ENCODE measurements around the gene CHMP1B.
"Not testable (repeated sequence)": the region's sequence is repeated elsewhere in the genome, so short reads cannot be mapped to it uniquely, and the experiment has no call there.

The CHMP1B gene

DNA sequence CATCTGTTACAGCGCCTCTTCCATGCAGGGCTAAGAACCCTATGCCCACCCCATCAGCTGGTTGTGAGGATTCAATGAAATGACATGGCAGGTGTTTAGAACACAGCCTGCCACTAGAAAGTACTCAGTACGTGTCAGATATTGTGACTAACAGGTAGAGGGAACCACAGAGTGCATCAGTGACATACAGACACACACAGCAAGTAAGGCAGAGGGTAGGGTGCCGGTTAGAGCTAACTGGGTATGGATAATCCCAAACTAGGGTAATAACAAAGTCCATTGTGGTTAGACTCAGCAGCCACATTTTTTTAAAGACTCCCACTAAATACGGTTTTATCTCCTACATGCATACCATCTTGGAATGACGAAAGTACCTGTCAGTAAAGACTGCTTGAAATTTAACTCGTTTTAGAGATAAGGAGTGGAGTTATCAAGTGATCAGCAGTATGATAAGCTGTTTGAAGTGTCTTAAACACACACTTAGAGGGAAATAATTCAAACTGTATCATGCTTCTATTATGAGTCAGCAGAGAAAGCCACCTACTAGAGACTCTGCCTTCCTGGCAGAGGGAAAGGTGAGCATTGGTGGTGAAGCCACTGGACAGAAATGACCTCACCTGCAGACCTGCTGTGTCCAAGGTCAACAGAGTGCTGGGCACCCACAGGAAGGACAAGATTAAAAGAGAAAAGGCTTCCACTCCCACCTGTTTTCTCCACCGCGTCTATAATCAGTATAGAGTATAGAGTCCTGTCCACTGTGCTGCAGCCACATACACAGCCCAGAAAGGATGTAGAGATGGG, 36.3 kb downstream of the CHMP1B start:
- POLR2A ChIA-PET, result no interaction called here
- TF ChIP-seq, protein P1, sequence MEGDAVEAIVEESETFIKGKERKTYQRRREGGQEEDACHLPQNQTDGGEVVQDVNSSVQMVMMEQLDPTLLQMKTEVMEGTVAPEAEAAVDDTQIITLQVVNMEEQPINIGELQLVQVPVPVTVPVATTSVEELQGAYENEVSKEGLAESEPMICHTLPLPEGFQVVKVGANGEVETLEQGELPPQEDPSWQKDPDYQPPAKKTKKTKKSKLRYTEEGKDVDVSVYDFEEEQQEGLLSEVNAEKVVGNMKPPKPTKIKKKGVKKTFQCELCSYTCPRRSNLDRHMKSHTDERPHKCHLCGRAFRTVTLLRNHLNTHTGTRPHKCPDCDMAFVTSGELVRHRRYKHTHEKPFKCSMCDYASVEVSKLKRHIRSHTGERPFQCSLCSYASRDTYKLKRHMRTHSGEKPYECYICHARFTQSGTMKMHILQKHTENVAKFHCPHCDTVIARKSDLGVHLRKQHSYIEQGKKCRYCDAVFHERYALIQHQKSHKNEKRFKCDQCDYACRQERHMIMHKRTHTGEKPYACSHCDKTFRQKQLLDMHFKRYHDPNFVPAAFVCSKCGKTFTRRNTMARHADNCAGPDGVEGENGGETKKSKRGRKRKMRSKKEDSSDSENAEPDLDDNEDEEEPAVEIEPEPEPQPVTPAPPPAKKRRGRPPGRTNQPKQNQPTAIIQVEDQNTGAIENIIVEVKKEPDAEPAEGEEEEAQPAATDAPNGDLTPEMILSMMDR (IDR thresholded peaks at IDR 0.05; ENCODE audit: control extremely low read depth, extremely low read depth, low read depth, missing control alignments), result no peak
- CTCF ChIA-PET, result no interaction called here
- no peak for DNase-seq (ENCODE audit: extremely low spot score)

DNA sequence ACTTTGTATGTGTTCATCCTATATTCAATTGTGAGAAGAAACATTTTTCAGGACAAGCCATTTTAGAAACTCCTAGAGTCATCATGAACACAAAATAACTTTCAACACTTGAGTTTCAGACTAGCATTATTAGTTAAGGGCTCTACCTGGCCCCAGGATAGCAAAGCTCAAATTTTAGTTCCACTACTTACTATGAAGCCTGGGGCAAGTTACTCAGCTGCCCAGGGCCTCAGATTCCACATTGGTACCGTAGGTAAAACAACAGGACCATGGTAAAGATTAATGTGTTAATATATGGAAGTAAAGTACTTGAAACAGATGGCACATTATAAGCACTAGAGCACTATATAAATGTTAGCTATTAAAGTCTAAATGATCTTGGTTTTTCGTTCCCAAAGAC, 37.5 kb downstream of the CHMP1B start:
- TF ChIP-seq, protein P1 (IDR thresholded peaks at IDR 0.05; ENCODE audit: control extremely low read depth, extremely low read depth, low read depth, missing control alignments), result no peak
- CTCF ChIA-PET, result no interaction called here
- POLR2A ChIA-PET, result no interaction called here
- no peak for DNase-seq (ENCODE audit: extremely low spot score)

DNA sequence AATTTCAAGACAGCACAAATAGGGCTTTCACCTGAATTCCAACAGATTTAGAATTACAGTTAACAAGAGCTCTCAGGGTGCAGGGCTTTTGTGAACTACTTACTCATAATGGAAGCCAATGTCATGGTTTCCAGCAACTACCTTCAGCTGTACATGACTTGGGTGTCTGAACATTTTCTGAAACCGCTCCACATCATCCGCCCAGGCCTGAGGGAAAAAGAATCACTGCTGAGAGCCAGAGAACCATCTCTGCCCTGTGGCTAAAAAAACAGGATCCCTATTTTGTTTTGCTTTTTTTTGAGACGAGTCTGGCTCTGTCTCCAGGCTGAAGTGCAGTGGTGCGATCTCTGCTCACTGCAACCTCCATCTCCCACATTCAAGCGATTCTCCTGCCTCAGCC, 38.1 kb downstream of the CHMP1B start:
- POLR2A ChIA-PET, result no interaction called here
- CTCF ChIA-PET, result no interaction called here
- DNase-seq (ENCODE audit: extremely low spot score), result no peak
- TF ChIP-seq, protein P1 (IDR thresholded peaks at IDR 0.05; ENCODE audit: control extremely low read depth, extremely low read depth, low read depth, missing control alignments), result no peak

DNA sequence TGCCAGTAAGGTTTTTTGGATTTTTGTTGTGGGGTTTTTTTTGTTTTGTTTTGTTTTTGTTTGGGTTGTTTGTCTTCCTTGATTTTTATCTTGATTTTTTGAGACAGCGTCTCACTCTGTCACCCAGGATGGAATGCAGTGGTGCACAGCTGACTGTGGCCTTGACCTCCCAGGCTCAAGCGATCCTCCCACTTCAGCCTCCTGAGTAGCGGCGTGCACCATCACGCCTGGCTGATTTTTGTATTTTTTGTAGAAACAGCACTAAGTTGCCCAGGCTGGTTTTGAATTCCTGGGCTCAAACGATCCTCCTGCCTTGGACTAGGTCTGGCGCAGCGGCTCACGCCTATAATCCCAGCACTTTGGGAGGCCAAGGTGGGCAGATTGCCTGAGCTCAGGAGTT, 40.5 kb downstream of the CHMP1B start:
- ChIA-PET CTCF (no interaction called here), POLR2A (no interaction called here)
- DNase-seq (ENCODE audit: extremely low spot score), result no peak
- TF ChIP-seq, protein P1 (IDR thresholded peaks at IDR 0.05; ENCODE audit: control extremely low read depth, extremely low read depth, low read depth, missing control alignments), result no peak

DNA sequence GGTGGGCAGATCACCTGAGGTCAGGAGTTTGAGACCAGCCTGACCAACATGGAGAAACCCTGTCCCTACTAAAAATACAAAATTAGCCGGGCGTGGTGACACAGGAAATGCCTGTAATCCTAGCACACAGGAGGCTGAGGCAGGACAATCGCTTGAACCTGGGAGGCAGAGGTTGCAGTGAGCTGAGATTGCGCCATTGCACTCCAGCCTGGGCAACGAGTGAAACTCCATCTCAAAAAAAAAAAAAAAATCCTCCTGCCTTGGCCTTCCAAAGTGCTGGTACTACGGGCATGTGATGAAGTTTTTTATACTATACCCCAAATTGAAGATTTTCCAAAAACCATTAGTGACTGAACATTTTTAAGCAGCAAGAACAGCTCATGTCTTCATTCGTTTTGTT, 41.2 kb downstream of the CHMP1B start:
- CTCF ChIA-PET; DNase-seq (ENCODE audit: extremely low spot score); POLR2A ChIA-PET: not testable (repeated sequence)

DNA sequence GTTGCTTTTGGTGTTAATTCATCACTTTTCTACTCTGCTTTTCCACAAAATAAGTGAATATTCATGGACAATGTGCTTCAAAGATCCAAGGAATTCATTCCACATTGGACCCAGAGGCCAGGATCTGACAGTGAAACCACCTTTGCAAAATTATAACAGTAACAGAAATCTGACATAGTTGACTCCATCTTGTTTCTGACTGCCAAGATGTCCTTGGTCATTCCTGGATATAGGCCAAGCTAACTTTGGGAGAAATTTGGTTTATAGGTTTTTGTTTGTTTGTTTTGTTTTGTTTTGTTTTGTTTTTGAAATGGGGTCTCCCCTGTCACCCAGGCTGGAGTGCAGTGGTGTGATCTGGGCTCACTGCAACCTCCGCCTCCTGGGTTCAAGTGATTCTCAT, 46.6 kb downstream of the CHMP1B start:
- no peak for DNase-seq (ENCODE audit: extremely low spot score)
- TF ChIP-seq, protein P1 (IDR thresholded peaks at IDR 0.05; ENCODE audit: control extremely low read depth, extremely low read depth, low read depth, missing control alignments), result no peak
- ChIA-PET CTCF (interaction anchor here (1.7 kb wide), 1 partner anchor 40 kb away, joined by 3 read pairs; no protein-coding TSS in a partner anchor), POLR2A (no interaction called here)

DNA sequence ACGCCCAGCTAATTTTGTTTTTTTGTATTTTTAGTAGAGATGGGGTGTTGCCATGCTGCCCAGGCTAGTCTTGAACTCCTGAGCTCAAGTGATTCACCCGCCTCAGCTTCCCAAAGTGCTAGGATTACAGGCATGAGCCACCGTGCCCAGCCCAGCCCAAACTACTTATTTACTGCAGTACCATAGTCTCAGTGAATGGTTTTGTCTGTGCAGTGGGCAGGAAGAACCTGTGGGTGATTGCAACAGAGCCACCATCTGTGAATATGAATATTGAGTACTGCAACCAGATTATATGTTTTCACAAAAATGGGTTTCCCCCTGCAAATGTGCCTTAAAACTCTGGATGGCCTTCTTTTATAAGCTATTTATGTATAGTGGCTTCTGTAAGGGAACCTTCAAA, 47.9 kb downstream of the CHMP1B start:
- CTCF ChIA-PET, result interaction anchor here (1.6 kb wide), 1 partner anchor 22 kb away, joined by 3 read pairs; no protein-coding TSS in a partner anchor
- DNase-seq (ENCODE audit: extremely low spot score), result no peak
- POLR2A ChIA-PET, result no interaction called here
- TF ChIP-seq, protein P1 (IDR thresholded peaks at IDR 0.05; ENCODE audit: control extremely low read depth, extremely low read depth, low read depth, missing control alignments), result no peak
